K562 (cell line): Measurements from ENCODE around the gene SOX12. TPM values are rescaled to one million over a fixed set of nuclear protein-coding genes. Genes with fewer than 3 reads are reported as not detected.

ENCODE experiments used
- CBX8 ChIP-seq: fragments of 200-600 bp; sonication (generic); IDR thresholded peaks from 2 replicates; pipeline ENCODE4 v1.6.1; 2012; ENCODE audit warnings: borderline replicate concordance, mixed run types, low read depth, mild to moderate bottlenecking, moderate library complexity, mixed read lengths, low read length, control low read depth, inconsistent platforms; ENCODE audit not compliant: poor library complexity, severe bottlenecking; ENCODE audit errors: extremely low read depth
- CC2D1A ChIP-seq: fragments of 450-650 bp; IDR thresholded peaks from 2 replicates; pipeline ENCODE4 v1.6.1; 2017; ENCODE audit warnings: mild to moderate bottlenecking
- ELF1 ChIP-seq: fragments of 200-800 bp; sonication (Bioruptor generic); IDR thresholded peaks from 2 replicates; pipeline ENCODE4 v1.6.1; 2016; ENCODE audit warnings: missing genetic modification characterization, missing compliant biosample characterization
- HDAC3 ChIP-seq: fragments of 450-650 bp; IDR thresholded peaks from 2 replicates; pipeline ENCODE4 v1.6.1; 2018; ENCODE audit warnings: borderline replicate concordance, mild to moderate bottlenecking, moderate library complexity; ENCODE audit not compliant: partially characterized antibody
- MTF1 ChIP-seq: fragments of 250-450 bp; sonication (Bioruptor Pico); IDR thresholded peaks from 2 replicates; pipeline ENCODE4 v1.9.0; 2021; ENCODE audit warnings: moderate library complexity, mild to moderate bottlenecking, inconsistent platforms, borderline replicate concordance
- NR2C1 ChIP-seq, 2 experiments: fragments of 450-650 bp; IDR thresholded peaks; 2 replicates each; pipeline ENCODE4 v1.6.1; 2017; ENCODE audit warnings: mild to moderate bottlenecking in 2 of 2, antibody characterized with exemption in 1 of 2, inconsistent platforms in 1 of 2, missing compliant biosample characterization in 1 of 2, missing genetic modification characterization in 1 of 2
- U2AF1 ChIP-seq: fragments of 200-400 bp; formaldehyde crosslinking; optimal IDR thresholded peaks from 2 replicates; pipeline ENCODE3; 2017; ENCODE audit warnings: mild to moderate bottlenecking, low read depth, low read length, moderate library complexity
- ZKSCAN3 ChIP-seq: fragments of 250-450 bp; sonication (Bioruptor Pico); IDR thresholded peaks from 2 replicates; pipeline ENCODE4 v1.4.0; 2020
- ZNF134 ChIP-seq: fragments of 250-450 bp; sonication (Bioruptor Pico); conservative IDR thresholded peaks from 2 replicates; pipeline ENCODE4 v1.4.0; 2020
- ZNF239 ChIP-seq: fragments of 250-450 bp; sonication (Bioruptor Pico); IDR thresholded peaks from 2 replicates; pipeline ENCODE4 v1.4.0; 2020; ENCODE audit warnings: mild to moderate bottlenecking
- ZNF3 ChIP-seq: fragments of 250-450 bp; sonication (Bioruptor Pico); IDR thresholded peaks from 2 replicates; pipeline ENCODE4 v1.5.0; 2021; ENCODE audit warnings: mild to moderate bottlenecking, moderate library complexity
- ZNF75A ChIP-seq: fragments of 450-650 bp; formaldehyde crosslinking; IDR thresholded peaks from 2 replicates; pipeline ENCODE4 v1.4.0; 2020; ENCODE audit warnings: mild to moderate bottlenecking
- polyA plus RNA-seq, 8 experiments: library from polyadenylated mRNA; depleted of rRNA in 4 of 8; stranded (reverse) in 5 of 8; unstranded in 3 of 8; fragments of >200 nt; fragmentation: Nextera tagmentation in 2 of 8; fragmentation: Illumina TruSeq in 1 of 8; extraction: Ambion mirVana in 2 of 8; extraction: Trizol in 1 of 8; gene quantifications; 2 replicates each; pipeline versions ENCODE4 v1.2.1 to v1.2.3, GENCODE V29; 2011 to 2014; ENCODE audit warnings: inconsistent platforms in 1 of 8, missing spikeins in 1 of 8
- total RNA-seq, 7 experiments: library from RNA; depleted of rRNA in 6 of 7; stranded (reverse); fragments of >200 nt in 6 of 7; fragmentation: Illumina TruSeq in 2 of 7; extraction: Trizol in 2 of 7; gene quantifications; 2 replicates each; pipeline versions ENCODE4 v1.2.1 to v1.2.3, GENCODE V29; 2011 to 2021; ENCODE audit warnings: low replicate concordance in 1 of 7
- TF ChIP-seq, protein P1 (sequence below): fragments of 250-450 bp; sonication (Bioruptor Pico); IDR thresholded peaks from 2 replicates; pipeline ENCODE4 v1.5.0; 2021
- TF ChIP-seq, protein P2 (sequence below): fragments of 150-350 bp; IDR thresholded peaks from 2 replicates; pipeline ENCODE4 v1.6.1; 2014; ENCODE audit warnings: low read depth, mild to moderate bottlenecking, low read length, borderline replicate concordance
- TF ChIP-seq, protein P3 (sequence below), 3 experiments: fragments of 200-800 bp in 1 of 3; fragments of 250-450 bp in 1 of 3; fragments of 450-650 bp in 1 of 3; sonication (Bioruptor Pico) in 1 of 3; sonication (Bioruptor generic) in 1 of 3; formaldehyde crosslinking in 1 of 3; IDR thresholded peaks; 2 replicates each; pipeline versions ENCODE4 v1.6.1 to v1.8.0; 2016 to 2022; ENCODE audit warnings: mild to moderate bottlenecking in 2 of 3, missing genetic modification characterization in 2 of 3, missing compliant biosample characterization in 1 of 3, moderate library complexity in 1 of 3
- TF ChIP-seq, protein P4 (sequence below): fragments of 250-450 bp; sonication (Bioruptor Pico); IDR thresholded peaks from 2 replicates; pipeline ENCODE4 v1.5.1; 2021; ENCODE audit warnings: mild to moderate bottlenecking

The SOX12 gene
- total and polyA plus RNA-seq, 9 of the 15 experiments (the other 6 are each of a cell fraction or from before 2014, with no cell fraction given): 0.42 to 26.3 (median 2.6) TPM

DNA sequence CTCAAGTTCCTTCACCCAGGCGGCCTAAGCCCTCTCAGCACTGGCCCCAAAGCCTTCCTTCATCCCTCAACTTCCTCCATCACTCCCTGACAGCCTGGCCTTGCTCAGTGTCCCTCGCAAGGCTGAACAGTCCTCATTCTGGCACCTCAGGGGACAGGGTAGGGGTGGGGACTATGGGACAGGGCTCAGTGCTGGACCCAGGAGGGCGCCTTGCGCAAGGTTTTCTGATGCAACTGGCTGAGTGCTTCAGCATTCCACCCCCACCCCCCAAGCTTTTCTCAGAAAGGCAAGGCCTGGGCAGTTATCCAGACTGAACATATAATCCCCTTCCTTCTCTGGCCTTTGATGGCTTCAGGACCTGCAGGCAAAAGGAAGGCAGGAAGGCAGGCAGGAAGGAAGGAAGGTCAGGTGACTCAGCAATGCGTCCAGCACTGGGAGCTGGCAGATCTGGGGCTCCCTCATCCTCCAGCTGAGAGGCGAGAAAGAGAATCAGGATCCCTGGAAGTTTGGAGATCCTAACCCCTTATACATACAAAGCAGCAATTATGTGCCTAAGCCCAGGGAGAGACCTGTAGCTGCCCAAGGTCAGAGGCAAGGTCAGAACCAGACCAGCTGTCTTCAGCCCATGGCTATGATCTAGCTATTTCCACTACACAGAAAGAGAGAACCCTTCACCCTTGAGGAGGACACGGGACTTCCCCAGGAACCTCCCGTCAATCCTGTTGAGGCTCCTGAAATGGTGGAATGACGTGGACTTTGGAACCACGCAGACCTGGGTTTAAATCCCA, 46.6 kb downstream of the SOX12 start (continued):
- peak; percentile 38; the same call in 1 of the 2 replicates for TF ChIP-seq ELF1 (tag)
- no peak for TF ChIP-seq MTF1
- peak; percentile 81; the same call in 1 of the 2 replicates for TF ChIP-seq CC2D1A
- TF ChIP-seq HDAC3: peak; percentile 83
- TF ChIP-seq, protein P1, sequence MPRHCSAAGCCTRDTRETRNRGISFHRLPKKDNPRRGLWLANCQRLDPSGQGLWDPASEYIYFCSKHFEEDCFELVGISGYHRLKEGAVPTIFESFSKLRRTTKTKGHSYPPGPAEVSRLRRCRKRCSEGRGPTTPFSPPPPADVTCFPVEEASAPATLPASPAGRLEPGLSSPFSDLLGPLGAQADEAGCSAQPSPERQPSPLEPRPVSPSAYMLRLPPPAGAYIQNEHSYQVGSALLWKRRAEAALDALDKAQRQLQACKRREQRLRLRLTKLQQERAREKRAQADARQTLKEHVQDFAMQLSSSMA: no peak
- peak; percentile 69 for TF ChIP-seq ZNF239 (CRISPR knock-in tag)
- TF ChIP-seq ZNF134 (CRISPR knock-in tag): peak; percentile 27
- no peak for TF ChIP-seq ZNF3 (CRISPR knock-in tag)
- TF ChIP-seq NR2C1 (IDR thresholded peaks at IDR 0.05): peak; percentile 31; the same call in 1 of the 2 replicates
- peak; percentile 40; the same call in 1 of the 2 replicates for TF ChIP-seq NR2C1 (tag; IDR thresholded peaks at IDR 0.05)
- TF ChIP-seq, protein P2, sequence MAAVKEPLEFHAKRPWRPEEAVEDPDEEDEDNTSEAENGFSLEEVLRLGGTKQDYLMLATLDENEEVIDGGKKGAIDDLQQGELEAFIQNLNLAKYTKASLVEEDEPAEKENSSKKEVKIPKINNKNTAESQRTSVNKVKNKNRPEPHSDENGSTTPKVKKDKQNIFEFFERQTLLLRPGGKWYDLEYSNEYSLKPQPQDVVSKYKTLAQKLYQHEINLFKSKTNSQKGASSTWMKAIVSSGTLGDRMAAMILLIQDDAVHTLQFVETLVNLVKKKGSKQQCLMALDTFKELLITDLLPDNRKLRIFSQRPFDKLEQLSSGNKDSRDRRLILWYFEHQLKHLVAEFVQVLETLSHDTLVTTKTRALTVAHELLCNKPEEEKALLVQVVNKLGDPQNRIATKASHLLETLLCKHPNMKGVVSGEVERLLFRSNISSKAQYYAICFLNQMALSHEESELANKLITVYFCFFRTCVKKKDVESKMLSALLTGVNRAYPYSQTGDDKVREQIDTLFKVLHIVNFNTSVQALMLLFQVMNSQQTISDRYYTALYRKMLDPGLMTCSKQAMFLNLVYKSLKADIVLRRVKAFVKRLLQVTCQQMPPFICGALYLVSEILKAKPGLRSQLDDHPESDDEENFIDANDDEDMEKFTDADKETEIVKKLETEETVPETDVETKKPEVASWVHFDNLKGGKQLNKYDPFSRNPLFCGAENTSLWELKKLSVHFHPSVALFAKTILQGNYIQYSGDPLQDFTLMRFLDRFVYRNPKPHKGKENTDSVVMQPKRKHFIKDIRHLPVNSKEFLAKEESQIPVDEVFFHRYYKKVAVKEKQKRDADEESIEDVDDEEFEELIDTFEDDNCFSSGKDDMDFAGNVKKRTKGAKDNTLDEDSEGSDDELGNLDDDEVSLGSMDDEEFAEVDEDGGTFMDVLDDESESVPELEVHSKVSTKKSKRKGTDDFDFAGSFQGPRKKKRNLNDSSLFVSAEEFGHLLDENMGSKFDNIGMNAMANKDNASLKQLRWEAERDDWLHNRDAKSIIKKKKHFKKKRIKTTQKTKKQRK: no peak
- TF ChIP-seq ZKSCAN3 (CRISPR knock-in tag): no peak
- TF ChIP-seq U2AF1: no peak
- TF ChIP-seq, protein P3, sequence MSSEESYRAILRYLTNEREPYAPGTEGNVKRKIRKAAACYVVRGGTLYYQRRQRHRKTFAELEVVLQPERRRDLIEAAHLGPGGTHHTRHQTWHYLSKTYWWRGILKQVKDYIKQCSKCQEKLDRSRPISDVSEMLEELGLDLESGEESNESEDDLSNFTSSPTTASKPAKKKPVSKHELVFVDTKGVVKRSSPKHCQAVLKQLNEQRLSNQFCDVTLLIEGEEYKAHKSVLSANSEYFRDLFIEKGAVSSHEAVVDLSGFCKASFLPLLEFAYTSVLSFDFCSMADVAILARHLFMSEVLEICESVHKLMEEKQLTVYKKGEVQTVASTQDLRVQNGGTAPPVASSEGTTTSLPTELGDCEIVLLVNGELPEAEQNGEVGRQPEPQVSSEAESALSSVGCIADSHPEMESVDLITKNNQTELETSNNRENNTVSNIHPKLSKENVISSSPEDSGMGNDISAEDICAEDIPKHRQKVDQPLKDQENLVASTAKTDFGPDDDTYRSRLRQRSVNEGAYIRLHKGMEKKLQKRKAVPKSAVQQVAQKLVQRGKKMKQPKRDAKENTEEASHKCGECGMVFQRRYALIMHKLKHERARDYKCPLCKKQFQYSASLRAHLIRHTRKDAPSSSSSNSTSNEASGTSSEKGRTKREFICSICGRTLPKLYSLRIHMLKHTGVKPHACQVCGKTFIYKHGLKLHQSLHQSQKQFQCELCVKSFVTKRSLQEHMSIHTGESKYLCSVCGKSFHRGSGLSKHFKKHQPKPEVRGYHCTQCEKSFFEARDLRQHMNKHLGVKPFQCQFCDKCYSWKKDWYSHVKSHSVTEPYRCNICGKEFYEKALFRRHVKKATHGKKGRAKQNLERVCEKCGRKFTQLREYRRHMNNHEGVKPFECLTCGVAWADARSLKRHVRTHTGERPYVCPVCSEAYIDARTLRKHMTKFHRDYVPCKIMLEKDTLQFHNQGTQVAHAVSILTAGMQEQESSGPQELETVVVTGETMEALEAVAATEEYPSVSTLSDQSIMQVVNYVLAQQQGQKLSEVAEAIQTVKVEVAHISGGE (CRISPR knock-in tag; IDR thresholded peaks at IDR 0.05): peak in 1 of 3 experiments; percentile 64; a peak in 1 of 6 replicates
- TF ChIP-seq CBX8: no peak
- no peak for TF ChIP-seq ZNF75A (CRISPR knock-in tag)
- TF ChIP-seq, protein P4, sequence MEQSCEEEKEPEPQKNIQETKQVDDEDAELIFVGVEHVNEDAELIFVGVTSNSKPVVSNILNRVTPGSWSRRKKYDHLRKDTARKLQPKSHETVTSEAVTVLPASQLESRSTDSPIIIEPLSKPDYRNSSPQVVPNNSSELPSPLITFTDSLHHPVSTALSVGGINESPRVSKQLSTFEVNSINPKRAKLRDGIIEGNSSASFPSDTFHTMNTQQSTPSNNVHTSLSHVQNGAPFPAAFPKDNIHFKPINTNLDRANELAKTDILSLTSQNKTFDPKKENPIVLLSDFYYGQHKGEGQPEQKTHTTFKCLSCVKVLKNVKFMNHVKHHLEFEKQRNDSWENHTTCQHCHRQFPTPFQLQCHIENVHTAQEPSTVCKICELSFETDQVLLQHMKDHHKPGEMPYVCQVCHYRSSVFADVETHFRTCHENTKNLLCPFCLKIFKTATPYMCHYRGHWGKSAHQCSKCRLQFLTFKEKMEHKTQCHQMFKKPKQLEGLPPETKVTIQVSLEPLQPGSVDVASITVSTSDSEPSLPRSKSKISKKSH (CRISPR knock-in tag): no peak
